Prostate gland (tissue), 1 donor: ENCODE measurements around the gene NMRK2.

ENCODE experiments used
- POLR2A ChIP-seq: fragments of 450-650 bp; IDR thresholded peaks from one replicate; pipeline ENCODE4 v1.6.1; 2016; ENCODE audit warnings: antibody characterized with exemption, mild to moderate bottlenecking
- POLR2AphosphoS5 ChIP-seq: sonication (generic); formaldehyde crosslinking; IDR thresholded peaks from one replicate; pipeline ENCODE4 v1.6.1; 2017; ENCODE audit warnings: antibody characterized with exemption

DNA sequence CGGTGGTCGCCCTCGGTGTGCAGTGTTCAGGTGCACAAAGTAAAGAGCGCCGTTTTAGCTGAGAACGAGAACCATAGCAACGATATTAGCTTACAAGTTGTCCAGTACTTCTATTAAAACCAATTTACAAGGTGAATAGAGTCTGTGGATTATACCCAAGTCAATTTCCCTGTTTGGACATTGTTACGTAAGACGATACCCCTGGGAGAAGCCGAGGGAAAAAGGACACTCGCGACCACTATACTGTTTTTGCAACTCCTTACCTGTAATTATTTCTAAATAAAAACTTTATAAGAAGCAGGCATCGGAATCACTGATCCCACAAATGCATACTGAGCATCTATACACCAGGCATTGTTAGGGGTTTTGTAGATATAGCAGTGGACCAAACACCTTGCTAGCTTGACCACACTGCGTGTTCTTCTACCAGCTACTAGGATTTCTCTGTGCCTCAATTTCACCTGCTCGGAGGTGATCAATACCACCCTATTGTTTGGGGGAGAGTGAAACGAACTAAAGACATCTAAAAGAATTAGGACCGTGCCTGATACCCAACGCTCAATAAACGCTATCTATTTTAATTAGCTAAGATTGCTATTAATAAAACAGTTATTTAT, 52.9 kb downstream of the NMRK2 start:
- TF ChIP-seq POLR2A (no peak), POLR2AphosphoS5 (no peak)
